Skeletal muscle satellite cell (primary cell): ENCODE measurements around the gene ATP2A2.
A peak's percentile ranks its signal among the peaks of the same experiment; 100 is the strongest.

Experiments used
- H3K27me3 ChIP-seq: 2 replicates; pipeline ENCODE4 v1.7.0; 2013; ENCODE audit warnings: low read length; ENCODE audit not compliant: control insufficient read depth, insufficient read depth
- H3K36me3 ChIP-seq: 2 replicates; pipeline ENCODE4 v1.7.0; 2013; ENCODE audit warnings: mild to moderate bottlenecking, control low read depth, low read length; ENCODE audit not compliant: insufficient read depth
- H3K4me1 ChIP-seq: 2 replicates; pipeline ENCODE4 v1.7.0; 2013; ENCODE audit warnings: low read length; ENCODE audit not compliant: control insufficient read depth, insufficient read depth
- H3K4me2 ChIP-seq: 2 replicates; pipeline ENCODE4 v1.7.0; 2013; ENCODE audit warnings: mild to moderate bottlenecking, low read length
- H3K4me3 ChIP-seq: 2 replicates; pipeline ENCODE4 v1.7.0; 2013; ENCODE audit warnings: low read length
- H3K9ac ChIP-seq: 2 replicates; pipeline ENCODE4 v1.7.0; 2013; ENCODE audit warnings: mild to moderate bottlenecking, low read depth, low read length, moderate library complexity
- H3K9me3 ChIP-seq: replicated peaks from 2 replicates; pipeline ENCODE4 v1.7.0; 2013; ENCODE audit warnings: mild to moderate bottlenecking, control low read depth, low read length

ATP2A2 gene

DNA sequence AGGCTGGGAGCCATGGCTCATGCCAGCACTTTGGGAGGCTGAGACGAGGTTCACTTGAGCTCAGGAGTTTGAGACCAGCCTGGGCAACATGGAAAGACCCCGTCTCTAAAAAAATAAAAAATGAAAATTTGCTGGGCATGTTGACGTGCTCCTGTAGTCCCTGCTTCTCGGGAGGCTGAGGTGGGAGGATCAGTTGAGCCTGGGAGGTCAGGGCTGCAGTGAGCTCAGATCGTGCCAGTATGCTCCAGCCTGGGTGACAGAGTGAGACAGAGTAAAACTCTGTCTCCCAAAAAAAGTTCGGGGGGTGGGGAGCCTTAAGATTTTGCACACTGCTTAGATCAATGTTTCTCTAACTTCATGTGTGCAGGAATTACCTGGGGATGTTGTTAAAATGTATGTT, 30.9 kb downstream of the ATP2A2 start:
- H3K9ac ChIP-seq, result no peak overlapping the region
- H3K36me3 ChIP-seq, result peaks cover 20% of the 10 kb centered on the region
- H3K4me1 ChIP-seq, result peaks cover 59% of the 10 kb centered on the region
- H3K4me3 ChIP-seq, result no peak overlapping the region
- no peaks in the 10 kb centered on the region for H3K9me3 ChIP-seq
- H3K27me3 ChIP-seq, result no peaks in the 10 kb centered on the region
- no peak overlapping the region for H3K4me2 ChIP-seq

DNA sequence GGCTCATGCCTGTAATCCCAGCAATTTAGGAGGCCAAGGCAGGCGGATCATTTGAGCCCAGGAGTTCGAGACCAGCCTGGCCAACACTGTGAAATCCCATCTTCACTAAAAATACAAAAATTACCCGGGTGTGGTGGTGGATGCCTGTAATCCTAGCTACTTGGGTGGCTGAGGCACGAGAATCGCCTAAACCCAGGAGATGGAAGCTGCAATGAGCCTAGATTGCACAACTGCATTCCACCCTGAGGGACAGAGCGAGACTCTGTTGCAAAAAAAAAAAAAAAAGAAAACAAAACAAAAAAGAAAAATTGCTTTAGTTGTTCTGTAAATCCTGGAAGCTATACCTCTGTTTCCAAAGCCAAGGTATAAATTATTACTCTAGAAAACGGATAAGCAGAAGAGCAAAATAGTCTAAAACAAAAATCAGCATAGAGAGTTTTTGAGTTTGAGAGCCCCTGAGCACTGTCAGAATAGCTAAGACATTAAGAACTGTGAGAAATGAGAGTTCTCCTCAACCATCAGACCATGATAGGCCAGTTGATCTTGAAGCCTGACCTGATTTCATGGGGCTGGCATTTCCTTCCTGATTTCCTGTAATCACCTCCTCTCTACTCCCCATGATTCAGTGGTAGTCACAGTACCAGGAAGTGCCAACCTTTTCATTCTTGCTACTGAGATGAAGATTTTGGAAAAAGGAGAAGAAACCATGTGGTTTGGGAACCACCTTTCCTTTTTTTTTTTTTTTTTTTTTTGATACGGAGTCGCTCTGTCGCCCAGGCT, 31.7 kb downstream of the ATP2A2 start:
- no peak overlapping the region for H3K4me3 ChIP-seq
- H3K4me2 ChIP-seq, result no peak overlapping the region
- peaks cover 18% of the 10 kb centered on the region for H3K36me3 ChIP-seq
- H3K4me1 ChIP-seq, result peaks cover 61% of the 10 kb centered on the region
- H3K9ac ChIP-seq, result peak overlapping the region; percentile 34
- H3K27me3 ChIP-seq, result no peaks in the 10 kb centered on the region
- H3K9me3 ChIP-seq, result no peaks in the 10 kb centered on the region

DNA sequence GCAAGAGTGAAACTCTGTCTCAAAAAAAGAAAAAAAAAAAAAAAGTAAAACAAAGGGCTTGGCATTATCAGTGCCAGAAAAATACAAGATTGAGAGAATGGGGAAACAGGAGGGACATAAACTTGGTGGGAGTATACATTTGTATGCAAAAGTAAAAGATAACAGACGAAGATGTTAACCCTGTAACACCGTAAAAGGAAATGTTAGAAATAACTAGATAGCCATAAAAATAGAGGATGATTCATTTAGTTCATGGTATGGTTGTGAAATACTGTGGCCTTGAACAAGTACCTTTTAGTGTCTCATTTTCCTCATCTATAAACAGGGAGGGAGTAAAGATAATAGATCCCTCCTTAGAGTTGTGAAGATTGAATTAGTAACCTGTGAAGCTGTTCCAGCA, 33.3 kb downstream of the ATP2A2 start:
- Histone ChIP-seq H3K36me3 (peaks cover 26% of the 10 kb centered on the region), H3K27me3 (no peaks in the 10 kb centered on the region), H3K4me3 (no peak overlapping the region), H3K9me3 (no peaks in the 10 kb centered on the region), H3K9ac (peak overlapping the region; percentile 44), H3K4me1 (peaks cover 68% of the 10 kb centered on the region), H3K4me2 (no peak overlapping the region)

- Histone ChIP-seq H3K36me3 (peaks cover 35% of the 10 kb centered on the region), H3K9ac (peak overlapping the region; percentile 58), H3K4me1 (peaks cover 59% of the 10 kb centered on the region)
Measured at GRCh38 chr12:110316861-110317260, 35.8 kb downstream of the ATP2A2 start.

GRCh38 chr12:110317911-110318310, 36.9 kb downstream of the ATP2A2 start:
- Histone ChIP-seq H3K36me3 (peaks cover 39% of the 10 kb centered on the region), H3K9me3 (no peaks in the 10 kb centered on the region), H3K27me3 (no peaks in the 10 kb centered on the region), H3K9ac (peak overlapping the region; percentile 33), H3K4me2 (no peak overlapping the region), H3K4me3 (no peak overlapping the region), H3K4me1 (peaks cover 48% of the 10 kb centered on the region)

More at GRCh38 chr12:110316861-110317260, 35.8 kb downstream of the ATP2A2 start:
- Histone ChIP-seq H3K9me3 (no peaks in the 10 kb centered on the region), H3K27me3 (no peaks in the 10 kb centered on the region), H3K4me2 (peak overlapping the region; percentile 22), H3K4me3 (no peak overlapping the region)

- Histone ChIP-seq H3K4me3 (no peak overlapping the region), H3K4me2 (no peak overlapping the region), H3K9ac (no peak overlapping the region), H3K36me3 (peaks cover 54% of the 10 kb centered on the region), H3K4me1 (peaks cover 25% of the 10 kb centered on the region), H3K9me3 (no peaks in the 10 kb centered on the region), H3K27me3 (no peaks in the 10 kb centered on the region)
Measured at GRCh38 chr12:110320550-110320949, 39.5 kb downstream of the ATP2A2 start.

DNA sequence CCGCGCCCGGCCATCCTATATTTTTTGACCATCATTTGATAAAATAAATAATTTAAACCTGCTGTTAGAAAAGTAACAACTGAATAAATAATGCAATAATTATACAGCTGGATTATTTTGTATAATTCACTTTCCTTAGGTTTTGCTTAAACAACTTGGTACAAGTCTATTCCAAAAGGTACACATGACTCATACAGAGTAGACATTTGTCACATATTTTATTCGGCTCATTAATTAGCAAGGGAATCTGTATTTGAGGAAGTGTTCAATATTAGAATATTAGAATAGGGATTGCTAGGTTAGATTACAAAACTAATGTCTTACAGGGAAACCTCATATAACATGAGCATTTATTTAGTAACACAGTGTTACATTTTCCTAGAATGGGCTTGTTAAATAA, 48.7 kb downstream of the ATP2A2 start:
- Histone ChIP-seq H3K36me3 (peaks cover 86% of the 10 kb centered on the region), H3K9me3 (no peaks in the 10 kb centered on the region), H3K27me3 (no peaks in the 10 kb centered on the region), H3K4me2 (no peak overlapping the region), H3K4me1 (peaks cover 2% of the 10 kb centered on the region), H3K9ac (no peak overlapping the region), H3K4me3 (no peak overlapping the region)

DNA sequence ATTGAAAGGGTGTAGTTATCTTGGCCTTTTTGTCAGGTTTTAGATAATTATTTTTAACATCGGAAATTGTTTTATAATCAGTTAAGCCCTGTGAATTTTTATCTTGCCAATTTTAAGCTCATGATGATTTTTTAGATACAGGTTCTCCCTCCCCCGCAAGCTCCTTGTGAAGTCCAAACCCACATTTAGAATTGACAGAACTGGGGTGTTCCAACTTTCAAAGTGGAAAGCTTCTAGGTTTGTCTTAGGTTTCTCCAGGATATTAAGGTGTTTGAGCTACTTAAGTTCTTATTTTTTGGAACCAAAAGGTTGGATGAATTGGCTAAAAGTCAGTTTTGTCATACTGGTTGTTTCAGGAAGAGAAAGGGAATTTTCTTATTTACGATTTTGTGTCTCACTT, 49.1 kb downstream of the ATP2A2 start:
- Histone ChIP-seq H3K27me3 (no peaks in the 10 kb centered on the region), H3K4me1 (peaks cover 2% of the 10 kb centered on the region), H3K9ac (peak overlapping the region; percentile 18), H3K36me3 (peaks cover 89% of the 10 kb centered on the region), H3K4me3 (no peak overlapping the region), H3K9me3 (no peaks in the 10 kb centered on the region), H3K4me2 (no peak overlapping the region)

- Histone ChIP-seq H3K36me3 (peaks cover 89% of the 10 kb centered on the region), H3K9me3 (no peaks in the 10 kb centered on the region), H3K27me3 (no peaks in the 10 kb centered on the region), H3K4me1 (peaks cover 2% of the 10 kb centered on the region), H3K4me2 (no peak overlapping the region), H3K4me3 (no peak overlapping the region), H3K9ac (peak overlapping the region; percentile 18)
Measured at GRCh38 chr12:110330544-110330943, 49.5 kb downstream of the ATP2A2 start.

GRCh38 chr12:110333201-110333600, 52.2 kb downstream of the ATP2A2 start:
- peaks cover 91% of the 10 kb centered on the region for H3K36me3 ChIP-seq
- H3K4me2 ChIP-seq, result no peak overlapping the region
- no peak overlapping the region for H3K9ac ChIP-seq

GRCh38 chr12:110335481-110336045, 54.5 kb downstream of the ATP2A2 start:
- peaks cover 92% of the 10 kb centered on the region for H3K36me3 ChIP-seq
- H3K4me3 ChIP-seq, result no peak overlapping the region
- H3K4me1 ChIP-seq, result no peaks in the 10 kb centered on the region
- H3K9me3 ChIP-seq, result no peaks in the 10 kb centered on the region
- H3K27me3 ChIP-seq, result no peaks in the 10 kb centered on the region
- H3K4me2 ChIP-seq, result no peak overlapping the region
- no peak overlapping the region for H3K9ac ChIP-seq

More at GRCh38 chr12:110333201-110333600, 52.2 kb downstream of the ATP2A2 start:
- H3K4me3 ChIP-seq, result no peak overlapping the region
- peaks cover 2% of the 10 kb centered on the region for H3K4me1 ChIP-seq
- H3K9me3 ChIP-seq, result no peaks in the 10 kb centered on the region
- no peaks in the 10 kb centered on the region for H3K27me3 ChIP-seq
